GM23338 (cell line): ENCODE results near the gene CFDP1. TPM values are rescaled to one million over a fixed set of nuclear protein-coding genes. Genes with fewer than 3 reads are reported as not detected.

Experiments
- ATAC-seq: fragments of 200-7000 bp; cut with Tn5 transposase; 3 replicates; pipeline ENCODE4 v1.9.1; 2020
- DNase-seq: peaks from one replicate; pipeline ENCODE4 v3.0.0-alpha.2; 2015; ENCODE audit warnings: low spot score
- H2AFZ ChIP-seq: fragments of 200-600 bp; sonication (generic); 2 replicates; pipeline ENCODE4 v1.8.0; 2016; ENCODE audit warnings: antibody characterized with exemption, mild to moderate bottlenecking, moderate library complexity
- H3F3A ChIP-seq: fragments of 200-600 bp; sonication (generic); replicated peaks from 2 replicates; pipeline ENCODE4 v1.8.0; 2017; ENCODE audit warnings: antibody characterized with exemption, mixed run types, low read depth
- H3K27ac ChIP-seq: fragments of 200-600 bp; sonication (generic); 2 replicates; pipeline ENCODE4 v1.6.1; 2016; ENCODE audit warnings: low read depth
- H3K27me3 ChIP-seq: fragments of 200-600 bp; sonication (generic); 2 replicates; pipeline ENCODE4 v1.8.0; 2016; ENCODE audit warnings: mild to moderate bottlenecking, mixed run types, moderate library complexity; ENCODE audit not compliant: insufficient read depth
- H3K36me3 ChIP-seq: fragments of 200-600 bp; sonication (generic); 2 replicates; pipeline ENCODE4 v1.8.0; 2016; ENCODE audit warnings: mild to moderate bottlenecking; ENCODE audit not compliant: insufficient read depth
- H3K4me1 ChIP-seq: fragments of 200-600 bp; sonication (generic); 2 replicates; pipeline ENCODE4 v1.8.0; 2016; ENCODE audit warnings: mild to moderate bottlenecking, moderate library complexity; ENCODE audit not compliant: insufficient read depth
- H3K4me2 ChIP-seq: fragments of 200-600 bp; sonication (generic); 2 replicates; pipeline ENCODE4 v1.7.1; 2017; ENCODE audit warnings: mixed run types
- H3K4me3 ChIP-seq: fragments of 200-600 bp; sonication (generic); 2 replicates; pipeline ENCODE4 v1.6.1; 2016; ENCODE audit warnings: mixed run types
- H3K79me2 ChIP-seq: fragments of 200-600 bp; sonication (generic); replicated peaks from 2 replicates; pipeline ENCODE4 v1.8.0; 2017; ENCODE audit warnings: mild to moderate bottlenecking; ENCODE audit not compliant: insufficient read depth
- H3K9me2 ChIP-seq: fragments of 200-600 bp; sonication (generic); 2 replicates; pipeline ENCODE4 v1.8.0; 2017; ENCODE audit not compliant: insufficient read depth
- H4K20me1 ChIP-seq: fragments of 200-600 bp; sonication (generic); replicated peaks from 2 replicates; pipeline ENCODE4 v1.8.0; 2017; ENCODE audit warnings: mild to moderate bottlenecking; ENCODE audit not compliant: insufficient read depth
- H3K27ac Mint-ChIP-seq: 2 replicates; pipeline ENCODE4 v1.8.0; 2020; ENCODE audit warnings: inconsistent platforms, mild to moderate bottlenecking, moderate library complexity, mixed read lengths
- H3K27me3 Mint-ChIP-seq: 3 replicates; pipeline ENCODE4 v1.8.0; 2022; ENCODE audit warnings: low read depth, mild to moderate bottlenecking, moderate library complexity, mixed read lengths, inconsistent platforms; ENCODE audit not compliant: insufficient read depth, poor library complexity
- H3K36me3 Mint-ChIP-seq: 3 replicates; pipeline ENCODE4 v1.8.0; 2021; ENCODE audit warnings: low read depth, mild to moderate bottlenecking, inconsistent platforms, moderate library complexity, mixed read lengths
- H3K4me1 Mint-ChIP-seq: 3 replicates; pipeline ENCODE4 v1.8.0; 2020; ENCODE audit warnings: mild to moderate bottlenecking, inconsistent platforms, mixed read lengths
- H3K4me3 Mint-ChIP-seq: 3 replicates; pipeline ENCODE4 v1.8.0; 2021; ENCODE audit warnings: moderate library complexity, mild to moderate bottlenecking, inconsistent platforms, mixed read lengths
- H3K9me3 Mint-ChIP-seq: 3 replicates; pipeline ENCODE4 v1.8.0; 2020; ENCODE audit warnings: moderate library complexity, mild to moderate bottlenecking, inconsistent platforms, mixed read lengths
- CREB1 ChIP-seq: fragments of 250-450 bp; sonication (Bioruptor Pico); IDR thresholded peaks from 2 replicates; pipeline ENCODE4 v1.5.0; 2020; ENCODE audit warnings: low read depth, mild to moderate bottlenecking, moderate library complexity
- CTCF ChIP-seq, 2 experiments: fragments of 200-600 bp in 1 of 2; sonication (generic) in 1 of 2; conservative IDR thresholded peaks; 2 replicates each; pipeline versions ENCODE4 v1.5.1 to v1.6.1; 2016 to 2017; ENCODE audit warnings: antibody characterized with exemption in 2 of 2, low read depth in 2 of 2, mild to moderate bottlenecking in 2 of 2, moderate library complexity in 1 of 2
- EZH2 ChIP-seq: fragments of 200-600 bp; sonication (generic); IDR thresholded peaks from one replicate; pipeline ENCODE4 v1.8.0; 2017; ENCODE audit warnings: antibody characterized with exemption, mild to moderate bottlenecking, low read depth; ENCODE audit not compliant: unreplicated experiment
- EZH2phosphoT487 ChIP-seq: fragments of 200-600 bp; sonication (generic); IDR thresholded peaks from one replicate; pipeline ENCODE4 v1.8.1; 2018; ENCODE audit warnings: antibody characterized with exemption; ENCODE audit not compliant: unreplicated experiment
- POLR2AphosphoS5 ChIP-seq: IDR thresholded peaks from 2 replicates; pipeline ENCODE4 v1.6.1; 2016; ENCODE audit warnings: antibody characterized with exemption, low read depth
- REST ChIP-seq: IDR thresholded peaks from one replicate; pipeline ENCODE4 v1.6.1; 2018; ENCODE audit warnings: antibody characterized with exemption; ENCODE audit not compliant: unreplicated experiment
- ZNF114 ChIP-seq: fragments of 250-450 bp; sonication (Bioruptor Pico); IDR thresholded peaks from 2 replicates; pipeline ENCODE4 v1.5.0; 2020; ENCODE audit warnings: mild to moderate bottlenecking, moderate library complexity
- ZNF331 ChIP-seq: fragments of 250-450 bp; sonication (Bioruptor Pico); IDR thresholded peaks from 2 replicates; pipeline ENCODE4 v1.5.0; 2020; ENCODE audit warnings: low read depth, mild to moderate bottlenecking, moderate library complexity
- polyA plus RNA-seq: library from polyadenylated mRNA; unstranded; fragments of >200 nt; fragmentation: Nextera tagmentation; extraction: Ambion mirVana; gene quantifications from 2 replicates; pipeline ENCODE4 v1.2.1, GENCODE V29; 2016
- total RNA-seq: library from RNA; depleted of rRNA; stranded (reverse); fragments of >200 nt; shearing (Covaris generic); gene quantifications from 2 replicates; pipeline ENCODE4 v1.2.3, GENCODE V29; 2014

The CFDP1 gene
- total and polyA plus RNA-seq, 2 experiments from 2014 or later = 89.9 to 224 TPM

- no peak overlapping the region for H3K27ac Mint-ChIP-seq
- H3F3A ChIP-seq = no peaks in the 10 kb centered on the region
- H3K4me1 Mint-ChIP-seq = peaks cover 21% of the 10 kb centered on the region; the same call in 2 of the 3 replicates
- H3K27me3 Mint-ChIP-seq = peaks cover 2% of the 10 kb centered on the region
- H3K9me2 ChIP-seq = no peaks in the 10 kb centered on the region
- H2AFZ ChIP-seq = no peak overlapping the region
- H3K27ac ChIP-seq = peak overlapping the region; percentile 41; the same call in 1 of the 2 replicates
- TF ChIP-seq ZNF331 (CRISPR knock-in tag) = no peak
- no peak for TF ChIP-seq ZNF114 (CRISPR knock-in tag)
- no peak for TF ChIP-seq EZH2
- no peak for TF ChIP-seq POLR2AphosphoS5
- TF ChIP-seq CTCF (conservative IDR thresholded peaks at IDR 0.05; ENCODE audit: low read depth in 2 of 2) = no peak
- no peak for TF ChIP-seq REST
- no peak for TF ChIP-seq EZH2phosphoT487
- no peak for TF ChIP-seq CREB1 (CRISPR knock-in tag)
- H3K36me3 ChIP-seq = no peaks in the 10 kb centered on the region; the same call in 1 of the 2 replicates
- H3K4me3 ChIP-seq = no peak overlapping the region
- H3K79me2 ChIP-seq = no peaks in the 10 kb centered on the region
- H4K20me1 ChIP-seq = peaks cover 8% of the 10 kb centered on the region; the same call in 1 of the 2 replicates
- no peaks in the 10 kb centered on the region for H3K27me3 ChIP-seq
- no peak overlapping the region for H3K4me3 Mint-ChIP-seq
- no peak overlapping the region for H3K4me2 ChIP-seq
- ATAC-seq (no peak), DNase-seq (no peak)
- peaks cover 3% of the 10 kb centered on the region; the same call in 1 of the 3 replicates for H3K36me3 Mint-ChIP-seq
- no peaks in the 10 kb centered on the region for H3K4me1 ChIP-seq
- no peaks in the 10 kb centered on the region for H3K9me3 Mint-ChIP-seq
Observed at GRCh38 chr16:75380870-75381269, 52.4 kb downstream of the CFDP1 start.
